HG03565 (cell line): ENCODE measurements around the gene ATG16L1.

Experiments
- ATAC-seq: cut with Tn5 transposase; IDR thresholded peaks from one replicate; pipeline ENCODE4 v1.9.1; 2021; ENCODE audit warnings: mild to moderate bottlenecking, moderate library complexity; ENCODE audit not compliant: unreplicated experiment

ATG16L1 gene

DNA sequence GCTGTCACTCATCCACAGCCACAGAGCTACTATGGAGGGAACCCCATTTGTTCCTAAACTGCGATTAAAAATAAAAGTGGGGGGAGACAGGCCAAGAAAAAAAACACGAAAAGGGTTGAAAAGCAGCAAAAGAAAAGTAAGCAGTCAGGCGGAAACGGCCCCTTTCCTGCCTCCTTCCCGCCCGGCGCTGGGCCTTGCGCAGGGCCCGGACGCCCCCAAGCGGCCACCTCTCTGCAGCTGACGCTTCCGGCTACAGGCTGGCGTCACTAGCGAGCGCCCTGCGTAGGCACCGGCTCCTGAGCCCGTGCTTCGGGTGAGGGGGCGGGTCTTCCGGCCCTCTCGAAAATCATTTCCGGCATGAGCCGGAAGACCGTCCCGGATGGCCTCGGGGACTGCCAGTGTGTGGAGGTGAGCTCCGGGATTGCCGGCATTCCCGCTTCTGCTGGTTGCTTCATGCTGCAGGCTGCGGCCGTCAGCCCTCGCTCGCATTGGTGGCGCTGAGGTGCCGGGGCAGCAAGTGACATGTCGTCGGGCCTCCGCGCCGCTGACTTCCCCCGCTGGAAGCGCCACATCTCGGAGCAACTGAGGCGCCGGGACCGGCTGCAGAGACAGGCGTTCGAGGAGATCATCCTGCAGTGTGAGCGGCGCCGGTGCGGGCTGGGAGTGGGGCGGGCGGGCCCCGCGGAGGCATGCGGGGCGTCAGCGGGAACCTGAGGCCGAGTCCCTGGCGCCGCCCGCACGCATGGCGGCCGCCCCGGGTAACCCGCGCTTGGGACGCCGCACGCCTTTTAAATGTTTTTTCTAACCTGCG, at the start of gene ATG16L1:
Gene ATG16L1, plus strand, starts transcription at position 368 of the 811 bp plus-strand sequence. Its CDS starts 155 bp downstream, at position 523.
- ATAC-seq, result peak; percentile 85

- ATAC-seq, result no peak
These were observed 48.9 kb upstream of the ATG16L1 start for GRCh38 chr2:233202531-233202944.

DNA sequence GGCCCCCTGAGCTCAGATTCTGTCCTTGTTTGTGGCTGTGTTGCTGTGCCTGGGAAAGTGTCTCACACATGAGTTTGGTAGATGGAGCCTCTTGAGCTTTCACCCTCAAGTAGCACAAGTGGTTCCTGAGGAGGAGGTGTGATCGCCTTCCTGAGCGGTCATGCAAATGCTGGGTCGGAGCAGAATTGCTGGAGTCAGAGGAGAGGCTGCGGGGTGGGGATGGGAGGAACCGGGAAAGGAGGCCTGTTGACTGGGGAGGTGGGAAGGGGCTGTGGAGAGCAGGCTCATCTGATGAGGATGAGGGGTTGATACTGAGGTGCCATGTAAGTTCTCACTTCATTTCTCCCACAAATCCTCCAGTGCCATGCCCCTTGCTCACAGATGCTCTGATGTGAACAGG, 48.4 kb upstream of the ATG16L1 start:
- ATAC-seq, result no peak

- no peak for ATAC-seq
These were observed 47.1 kb upstream of the ATG16L1 start for GRCh38 chr2:233204286-233204936.

GRCh38 chr2:233208382-233209116, 42.9 kb upstream of the ATG16L1 start:
- no peak for ATAC-seq

- no peak for ATAC-seq
These were observed 42.3 kb upstream of the ATG16L1 start for GRCh38 chr2:233209117-233209532.

- no peak for ATAC-seq
These were observed 41.8 kb upstream of the ATG16L1 start for GRCh38 chr2:233209533-233210171.

DNA sequence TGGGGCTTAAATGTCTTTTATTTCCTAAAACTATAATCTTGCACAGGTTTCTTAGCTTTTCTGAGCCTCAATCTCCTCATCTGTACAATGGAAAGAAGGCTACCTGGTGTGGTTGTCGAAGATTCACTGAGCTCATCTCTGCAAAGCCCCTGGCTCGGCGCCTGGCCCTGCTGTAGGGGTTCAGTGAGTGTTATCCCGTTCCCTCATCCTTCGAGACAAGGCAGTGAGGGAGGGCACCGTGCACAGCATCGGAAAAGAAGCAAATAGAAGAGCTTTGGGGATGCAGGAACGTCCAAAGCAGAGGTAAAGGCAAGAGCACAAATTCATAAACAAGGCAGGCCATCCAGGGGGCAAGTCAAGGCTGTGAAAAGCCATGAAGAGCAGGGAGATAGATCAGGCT, 41.2 kb upstream of the ATG16L1 start:
- no peak for ATAC-seq

GRCh38 chr2:233210843-233211547, 40.5 kb upstream of the ATG16L1 start:
- no peak for ATAC-seq

DNA sequence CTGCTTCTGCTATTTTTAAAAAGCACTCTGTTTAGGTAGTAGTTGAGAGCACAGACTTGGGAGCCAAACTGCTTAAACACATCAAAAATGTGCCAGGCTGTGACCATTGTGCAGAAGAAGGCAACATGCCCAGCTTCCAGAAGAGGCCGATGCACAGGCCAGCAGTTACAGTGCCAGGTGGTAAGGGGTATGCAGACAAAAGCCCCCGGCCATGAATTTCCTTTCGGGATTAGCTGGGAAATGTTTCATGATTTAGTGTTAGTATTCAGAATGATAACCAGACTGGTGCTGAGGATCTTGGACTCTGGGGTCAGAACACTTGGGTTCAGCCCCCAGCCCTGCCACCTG, 40.0 kb upstream of the ATG16L1 start:
- no peak for ATAC-seq

GRCh38 chr2:233213011-233213410, 38.5 kb upstream of the ATG16L1 start:
- no peak for ATAC-seq

- ATAC-seq, result no peak
These were observed 37.5 kb upstream of the ATG16L1 start for GRCh38 chr2:233213975-233214374.

- ATAC-seq, result no peak
These were observed 33.5 kb upstream of the ATG16L1 start for GRCh38 chr2:233217892-233218377.

DNA sequence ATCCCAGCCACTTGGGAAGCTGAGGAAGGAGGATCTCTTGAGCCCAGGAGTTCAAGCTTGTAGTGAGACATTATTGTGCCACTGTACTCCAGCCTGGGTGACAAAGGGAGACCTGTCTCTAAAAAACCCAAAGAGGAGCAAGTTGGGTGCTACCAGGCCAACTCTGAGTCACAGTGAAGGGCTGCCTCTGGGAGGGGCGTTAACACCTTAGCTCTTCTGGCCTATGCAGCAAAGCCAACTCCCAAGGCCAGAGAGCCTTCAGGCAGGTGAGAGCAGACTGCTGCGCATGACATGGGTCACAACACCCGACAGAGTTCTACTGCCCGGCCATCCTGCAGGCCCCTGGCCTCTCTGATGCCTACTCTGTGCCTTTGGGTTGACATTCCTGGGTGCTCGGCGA, 32.6 kb upstream of the ATG16L1 start:
- no peak for ATAC-seq

DNA sequence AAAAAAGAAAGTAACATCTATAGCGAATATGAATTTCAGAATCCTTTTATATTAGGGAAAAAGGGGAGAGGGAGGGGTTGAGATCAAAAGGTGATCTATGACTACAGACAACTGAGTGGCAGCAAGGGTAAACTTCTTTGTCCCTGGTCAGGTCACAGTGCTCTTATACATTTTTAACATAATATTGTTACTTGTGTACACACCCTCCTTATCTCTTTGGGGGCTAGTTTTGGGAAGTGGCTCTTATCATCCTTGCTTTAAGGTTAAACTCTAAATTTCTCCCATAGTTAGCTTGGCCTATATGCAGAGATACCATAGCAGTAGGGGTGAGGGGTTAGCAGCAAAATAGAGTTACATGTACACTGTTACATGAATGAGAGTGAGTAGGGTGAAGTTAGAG, 31.6 kb upstream of the ATG16L1 start:
- no peak for ATAC-seq

- no peak for ATAC-seq
These were observed 30.0 kb upstream of the ATG16L1 start for GRCh38 chr2:233221378-233222063.

DNA sequence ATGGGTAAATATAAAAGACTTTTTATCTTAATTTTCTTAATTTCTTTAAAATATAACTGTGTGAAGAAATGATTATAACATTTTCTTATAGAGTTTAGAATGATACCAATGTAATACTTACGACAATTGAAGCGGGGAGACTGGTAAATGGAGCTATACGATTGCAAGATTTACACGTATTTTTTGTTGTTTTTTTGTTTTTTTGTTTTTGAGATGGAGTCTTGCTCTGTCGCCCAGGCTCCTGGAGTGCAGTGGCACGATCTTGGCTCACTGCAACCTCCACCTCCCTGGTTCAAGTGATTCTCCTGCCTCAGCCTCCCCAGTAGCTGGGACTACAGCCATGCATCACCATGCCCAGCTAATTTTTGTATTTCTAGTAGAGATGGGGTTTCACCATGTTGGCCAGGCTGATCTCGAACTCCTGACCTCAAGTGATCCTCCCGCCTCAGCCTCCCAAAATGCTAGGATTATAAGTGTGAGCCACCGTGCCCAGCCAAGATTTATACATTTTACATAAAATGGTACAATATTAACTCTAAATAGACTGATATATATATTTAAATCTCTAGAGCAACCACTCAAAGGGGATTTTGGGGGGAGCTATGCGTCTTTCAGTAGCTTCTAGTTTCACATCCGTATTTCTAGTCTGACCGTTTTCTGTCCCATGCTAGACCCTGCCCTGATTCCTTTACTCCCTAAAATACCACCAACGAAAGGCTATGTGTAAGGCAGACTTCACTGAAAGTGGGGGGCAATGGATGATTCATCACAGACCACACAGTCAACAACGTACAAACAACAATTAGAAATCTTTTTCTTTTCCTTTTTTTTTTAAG, 28.2 kb upstream of the ATG16L1 start:
- peak; percentile 69 for ATAC-seq

- ATAC-seq, result no peak
These were observed 26.0 kb upstream of the ATG16L1 start for GRCh38 chr2:233225230-233226068.
